ENCODE results near the gene LRRC8C. TPM values are rescaled to one million over a fixed set of nuclear protein-coding genes. Genes with fewer than 3 reads are reported as not detected.

The LRRC8C gene
- total and polyA plus RNA-seq, 10 of the 15 experiments (the other 5 are each of a cell fraction or from before 2014, with no cell fraction given): 2.3 to 16.3 (median 10.8) TPM

- no peak for TF ChIP-seq CHD1 (IDR thresholded peaks at IDR 0.05; ENCODE audit: low read depth, low read length)
- TF ChIP-seq NBN (IDR thresholded peaks at IDR 0.05): 0 out of 2 replicates have a peak, but pooled peaks have one; percentile 41
- TF ChIP-seq MTA2 (IDR thresholded peaks at IDR 0.05; ENCODE audit: low read depth): peak; percentile 87
- no peak for TF ChIP-seq JUND (IDR thresholded peaks at IDR 0.05; ENCODE audit: low read depth, low read length)
- TF ChIP-seq ATF2 (IDR thresholded peaks at IDR 0.05; ENCODE audit: low read length): no peak
- no peak for TF ChIP-seq CREB1 (IDR thresholded peaks at IDR 0.05; ENCODE audit: low read depth)
- TF ChIP-seq TBL1XR1 (IDR thresholded peaks at IDR 0.05; ENCODE audit: low read depth, low read length): no peak
- TF ChIP-seq NR2F1 (conservative IDR thresholded peaks at IDR 0.05): no peak
- 0 out of 2 replicates have a peak, but pooled peaks have one; percentile 31 for TF ChIP-seq ZNF687 (IDR thresholded peaks at IDR 0.05)
- TF ChIP-seq POLR2AphosphoS5 (IDR thresholded peaks at IDR 0.05; ENCODE audit: low read length): no peak
- TF ChIP-seq REST (IDR thresholded peaks at IDR 0.05; ENCODE audit: low read depth, low read length): no peak
- no peak for TF ChIP-seq TARDBP (IDR thresholded peaks at IDR 0.05; ENCODE audit: borderline replicate concordance)
- TF ChIP-seq CEBPB (IDR thresholded peaks at IDR 0.05; ENCODE audit: borderline replicate concordance in 1 of 2, low read depth in 2 of 2, low read length in 2 of 2): no peak
- 0 out of 4 replicates have a peak, but pooled peaks of 1 of the 2 experiments have one; percentile 2 for TF ChIP-seq BHLHE40 (IDR thresholded peaks at IDR 0.05; ENCODE audit: borderline replicate concordance in 1 of 2, low read depth in 2 of 2, low read length in 1 of 2)
- TF ChIP-seq FOXM1 (IDR thresholded peaks at IDR 0.05; ENCODE audit: low read depth, low read length): no peak
- peak; percentile 32; the same call in 1 of the 2 replicates for TF ChIP-seq JUNB (IDR thresholded peaks at IDR 0.05)
- TF ChIP-seq, protein P1, sequence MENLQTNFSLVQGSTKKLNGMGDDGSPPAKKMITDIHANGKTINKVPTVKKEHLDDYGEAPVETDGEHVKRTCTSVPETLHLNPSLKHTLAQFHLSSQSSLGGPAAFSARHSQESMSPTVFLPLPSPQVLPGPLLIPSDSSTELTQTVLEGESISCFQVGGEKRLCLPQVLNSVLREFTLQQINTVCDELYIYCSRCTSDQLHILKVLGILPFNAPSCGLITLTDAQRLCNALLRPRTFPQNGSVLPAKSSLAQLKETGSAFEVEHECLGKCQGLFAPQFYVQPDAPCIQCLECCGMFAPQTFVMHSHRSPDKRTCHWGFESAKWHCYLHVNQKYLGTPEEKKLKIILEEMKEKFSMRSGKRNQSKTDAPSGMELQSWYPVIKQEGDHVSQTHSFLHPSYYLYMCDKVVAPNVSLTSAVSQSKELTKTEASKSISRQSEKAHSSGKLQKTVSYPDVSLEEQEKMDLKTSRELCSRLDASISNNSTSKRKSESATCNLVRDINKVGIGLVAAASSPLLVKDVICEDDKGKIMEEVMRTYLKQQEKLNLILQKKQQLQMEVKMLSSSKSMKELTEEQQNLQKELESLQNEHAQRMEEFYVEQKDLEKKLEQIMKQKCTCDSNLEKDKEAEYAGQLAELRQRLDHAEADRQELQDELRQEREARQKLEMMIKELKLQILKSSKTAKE (IDR thresholded peaks at IDR 0.05; ENCODE audit: low read depth, poor library complexity, severe bottlenecking): peak; percentile 35
- TF ChIP-seq IKZF2 (IDR thresholded peaks at IDR 0.05): peak; percentile 36 to 65; a peak in 3 of 4 replicates
- TF ChIP-seq PAX8 (IDR thresholded peaks at IDR 0.05): no peak
- TF ChIP-seq BRCA1 (IDR thresholded peaks at IDR 0.05; ENCODE audit: low read depth, low read length): no peak
Observed at GRCh38 chr1:89681045-89681729, 48.3 kb downstream of the LRRC8C start (continued).
